HL-60 (cell line): Measurements from ENCODE around the gene EIF1AX.
A peak's percentile ranks its signal among the peaks of the same experiment; 100 is the strongest.

Experiments
- DNase-seq, 2 experiments: peaks; one replicate each; pipeline ENCODE4 v3.0.0-alpha.2; 2010 to 2020; ENCODE audit warnings: low read depth in 1 of 2, low spot score in 1 of 2
- H3K27ac ChIP-seq: fragments of 250-450 bp; sonication (Bioruptor Pico); replicated peaks from 2 replicates; pipeline ENCODE4 v1.5.1; 2020; ENCODE audit warnings: mild to moderate bottlenecking, moderate library complexity
- H3K27me3 ChIP-seq: fragments of 250-450 bp; sonication (Bioruptor Pico); 2 replicates; pipeline ENCODE4 v1.5.1; 2021; ENCODE audit warnings: mild to moderate bottlenecking, moderate library complexity; ENCODE audit not compliant: insufficient read depth, poor library complexity, severe bottlenecking
- H3K4me3 ChIP-seq: replicated peaks from 2 replicates; pipeline ENCODE4 v1.5.1; 2011; ENCODE audit warnings: mild to moderate bottlenecking, control low read depth, low read length; ENCODE audit not compliant: insufficient read depth
- POLR2AphosphoS5 ChIP-seq: IDR thresholded peaks from 2 replicates; pipeline ENCODE4 v1.6.1; 2012; ENCODE audit warnings: low read depth
- REST ChIP-seq: IDR thresholded peaks from 2 replicates; pipeline ENCODE4 v1.6.1; 2012; ENCODE audit warnings: low read depth; ENCODE audit not compliant: insufficient replicate concordance

Gene EIF1AX

GRCh38 chrX:20080277-20080676 lies 61.4 kb downstream of the EIF1AX start:
- TF ChIP-seq POLR2AphosphoS5: no peak
- peak; percentile 54 for TF ChIP-seq REST
- H3K27ac ChIP-seq: no peak overlapping the region
- H3K27me3 ChIP-seq: no peaks in the 10 kb centered on the region
- no peak overlapping the region for H3K4me3 ChIP-seq
- no peak for DNase-seq
